Stimulated activated CD4-positive, alpha-beta T cell treated with anti-CD3 and anti-CD28 coated beads, TNF-alpha, amount 100 ng/mL, for 24 hours (primary cell): Measurements from ENCODE around the gene CADPS.

Experiments
- DNase-seq, 3 experiments: peaks; one replicate each; pipeline ENCODE4 v3.0.0-alpha.2; 2020; ENCODE audit warnings: low read depth in 3 of 3

The CADPS gene

DNA sequence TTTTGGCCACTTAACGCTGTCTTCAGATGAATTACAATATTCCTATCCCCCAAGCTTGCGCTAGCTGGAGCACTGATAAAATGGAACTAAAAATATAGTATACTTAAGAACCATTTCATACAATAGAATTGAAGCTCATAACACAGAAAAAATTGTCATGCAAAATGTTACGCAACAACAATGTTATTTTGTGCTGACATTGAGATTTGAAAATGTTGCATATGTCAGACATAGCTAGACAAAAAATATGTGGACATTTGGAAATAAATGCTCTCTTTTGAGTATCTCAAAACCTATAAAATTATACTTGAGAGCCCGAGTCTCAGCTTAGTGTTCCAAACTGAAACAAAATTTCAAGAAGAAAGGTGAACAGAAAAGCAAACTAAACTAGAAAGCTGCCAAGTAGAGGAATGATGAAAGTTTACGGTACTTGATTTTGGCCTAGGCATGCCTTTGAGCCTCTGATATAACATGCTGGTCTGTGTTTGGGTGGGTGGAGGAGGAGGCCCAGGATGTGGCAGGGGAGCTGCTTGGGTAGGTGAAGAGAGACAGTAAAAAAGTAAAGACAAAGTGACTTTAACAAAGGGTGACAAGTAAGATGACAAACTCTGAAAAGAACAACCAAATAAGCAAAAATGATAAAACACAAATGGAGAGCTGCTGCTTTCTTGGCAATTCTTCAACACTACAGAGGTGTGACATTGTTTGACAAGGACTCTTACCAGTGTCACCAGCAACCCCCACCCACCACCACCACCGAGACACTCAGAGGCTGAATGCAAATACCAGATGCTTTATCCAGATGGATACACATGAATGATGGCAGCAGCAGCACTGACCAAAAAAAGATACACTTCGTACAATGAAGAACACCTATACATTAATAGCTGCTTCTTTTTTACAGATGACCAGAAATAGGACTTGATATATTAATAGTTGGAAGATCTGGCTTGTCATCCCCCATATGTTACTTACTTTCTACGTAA, 372.6 kb downstream of the CADPS start:
- DNase-seq, result no peak

DNA sequence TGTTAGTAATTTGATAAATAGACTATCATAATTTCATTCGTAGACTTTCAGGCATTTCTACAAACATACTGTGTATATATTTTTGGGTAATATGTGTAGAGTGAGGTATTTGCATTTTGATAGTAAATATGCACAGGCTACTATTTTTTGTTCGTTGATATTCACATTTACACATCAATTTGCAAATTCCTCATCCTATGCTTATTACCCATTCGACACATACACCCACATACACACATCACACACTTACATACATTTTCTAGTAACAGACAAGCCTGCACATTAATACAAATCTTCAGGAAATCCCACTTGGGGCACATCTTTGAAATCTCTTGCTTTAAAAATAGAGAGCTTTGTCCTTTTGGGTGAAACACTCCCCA, 373.9 kb downstream of the CADPS start:
- no peak for DNase-seq

GRCh38 chr3:62500556-62501288, 374.5 kb downstream of the CADPS start:
- DNase-seq, result no peak

- no peak for DNase-seq
Measured at GRCh38 chr3:62497156-62497555, 378.1 kb downstream of the CADPS start.

- no peak for DNase-seq
Measured at GRCh38 chr3:62496503-62496902, 378.7 kb downstream of the CADPS start.

- no peak for DNase-seq
Measured at GRCh38 chr3:62493109-62493801, 382.0 kb downstream of the CADPS start.

DNA sequence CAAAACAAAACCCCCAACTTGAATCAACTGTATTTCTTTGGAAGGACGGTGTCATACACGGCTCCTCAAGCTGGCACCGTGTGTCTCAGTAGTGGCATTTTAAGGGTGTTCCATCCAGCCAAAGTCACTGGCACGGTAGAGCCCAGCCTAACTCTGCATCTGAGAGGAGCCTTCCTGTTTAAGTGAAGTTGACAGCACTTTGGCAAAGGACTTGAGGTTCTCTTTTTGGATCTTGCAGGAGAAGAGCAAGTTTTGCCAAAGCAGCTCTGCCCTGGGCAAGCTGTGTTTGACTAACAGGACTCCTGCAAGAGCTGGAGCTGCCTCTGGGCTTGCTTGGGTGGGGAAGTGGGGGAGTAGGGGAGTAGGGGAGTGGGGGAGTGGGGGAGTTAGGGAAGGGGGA, 392.3 kb downstream of the CADPS start:
- no peak for DNase-seq

DNA sequence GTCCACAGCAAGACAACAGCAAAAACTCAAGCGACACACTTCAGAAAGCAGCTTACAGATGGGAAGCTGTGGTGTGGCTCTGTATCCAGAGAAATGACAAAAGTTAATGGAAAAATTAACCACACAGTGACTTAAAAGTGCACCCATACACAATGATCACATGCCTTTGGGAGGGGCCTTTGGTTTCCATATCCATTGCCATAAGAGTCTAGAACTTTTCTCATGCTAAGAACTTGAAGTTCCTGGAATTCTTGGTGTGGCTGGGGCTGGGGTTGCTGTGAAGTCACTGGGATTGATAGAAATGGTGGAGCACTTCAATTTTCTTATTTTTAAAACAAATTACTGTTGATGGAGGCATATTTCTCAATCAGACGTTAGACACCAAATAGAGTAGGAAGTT, 393.3 kb downstream of the CADPS start:
- DNase-seq, result no peak

- no peak for DNase-seq
Measured at GRCh38 chr3:62480056-62480455, 395.2 kb downstream of the CADPS start.

- DNase-seq, result no peak
Measured at GRCh38 chr3:62479326-62479725, 395.9 kb downstream of the CADPS start.

GRCh38 chr3:62475306-62475705, 399.9 kb downstream of the CADPS start:
- DNase-seq, result no peak

DNA sequence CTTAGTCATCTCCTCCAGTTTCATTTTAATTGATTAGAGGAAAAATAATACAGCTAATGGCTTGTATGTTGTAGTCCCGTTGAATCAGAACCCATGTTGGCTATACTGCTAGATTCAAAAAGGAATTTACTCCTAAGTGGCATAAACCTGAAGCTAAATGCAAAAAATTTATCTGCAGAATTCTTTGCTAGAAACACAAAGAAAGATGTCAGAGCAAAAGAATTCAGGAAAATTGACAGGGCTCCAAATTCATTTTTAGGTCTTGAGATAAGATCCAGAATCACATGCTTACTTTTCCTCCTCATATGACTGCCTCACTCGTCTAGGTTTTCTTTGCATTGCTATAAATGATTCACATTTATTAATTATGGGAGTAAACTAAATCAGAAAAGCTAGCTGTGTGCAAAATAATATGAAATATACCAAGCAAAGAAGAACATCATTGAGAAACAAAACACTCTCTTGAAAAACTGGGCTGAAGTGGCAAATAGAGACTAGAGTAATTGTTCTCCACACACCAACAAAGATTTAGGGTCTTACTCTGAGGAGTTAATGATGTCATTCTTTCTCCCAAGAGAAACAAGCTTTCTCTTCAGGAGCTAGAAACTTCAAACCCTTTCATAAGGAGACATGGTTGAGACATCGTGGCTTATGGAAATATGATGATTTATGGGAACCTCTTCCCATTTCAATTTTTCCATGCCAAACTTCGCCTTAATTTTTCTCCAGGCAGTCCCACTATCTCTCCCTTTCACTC, 407.1 kb downstream of the CADPS start:
- DNase-seq, result no peak

- DNase-seq, result no peak
Measured at GRCh38 chr3:62462788-62463187, 412.4 kb downstream of the CADPS start.

- no peak for DNase-seq
Measured at GRCh38 chr3:62462104-62462762, 413.0 kb downstream of the CADPS start.

DNA sequence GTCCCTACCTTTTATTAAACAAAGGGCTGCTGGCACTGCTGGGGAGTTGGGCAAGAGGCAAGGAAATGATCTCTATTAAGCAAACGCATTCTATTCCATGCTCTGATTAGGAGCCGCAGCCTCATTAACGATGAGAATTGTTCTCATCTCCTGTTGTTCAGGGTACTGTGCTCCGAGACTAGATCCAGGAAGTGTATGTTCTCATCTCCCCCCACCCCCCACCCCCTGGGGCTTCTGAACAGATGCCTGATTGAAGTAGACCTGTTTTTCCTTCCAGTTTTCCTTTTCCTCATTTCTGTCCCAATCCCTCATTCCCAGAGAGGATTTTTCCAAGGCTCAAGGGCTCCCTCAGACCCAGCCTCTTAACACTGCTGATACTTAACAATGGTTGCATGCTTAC, 420.3 kb downstream of the CADPS start:
- DNase-seq, result no peak

DNA sequence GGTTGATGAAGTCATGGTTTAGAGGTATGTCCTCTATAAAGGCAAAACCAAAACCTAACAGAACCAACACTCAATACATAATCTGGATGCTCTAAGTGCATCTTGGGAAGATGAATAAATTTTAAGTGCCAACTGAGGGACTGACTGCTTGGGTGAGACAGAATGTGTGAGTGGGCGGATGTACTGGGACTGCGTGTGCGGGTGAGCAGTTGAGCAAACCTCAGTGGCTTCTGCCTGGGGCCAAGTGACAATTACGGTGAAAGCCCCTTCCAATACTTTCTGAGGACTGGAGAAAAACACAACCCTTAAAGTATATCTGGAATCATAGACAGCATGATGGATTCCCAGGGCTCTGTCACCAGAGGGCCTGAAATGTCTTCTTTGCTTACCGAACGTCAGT, 421.8 kb downstream of the CADPS start:
- no peak for DNase-seq

DNA sequence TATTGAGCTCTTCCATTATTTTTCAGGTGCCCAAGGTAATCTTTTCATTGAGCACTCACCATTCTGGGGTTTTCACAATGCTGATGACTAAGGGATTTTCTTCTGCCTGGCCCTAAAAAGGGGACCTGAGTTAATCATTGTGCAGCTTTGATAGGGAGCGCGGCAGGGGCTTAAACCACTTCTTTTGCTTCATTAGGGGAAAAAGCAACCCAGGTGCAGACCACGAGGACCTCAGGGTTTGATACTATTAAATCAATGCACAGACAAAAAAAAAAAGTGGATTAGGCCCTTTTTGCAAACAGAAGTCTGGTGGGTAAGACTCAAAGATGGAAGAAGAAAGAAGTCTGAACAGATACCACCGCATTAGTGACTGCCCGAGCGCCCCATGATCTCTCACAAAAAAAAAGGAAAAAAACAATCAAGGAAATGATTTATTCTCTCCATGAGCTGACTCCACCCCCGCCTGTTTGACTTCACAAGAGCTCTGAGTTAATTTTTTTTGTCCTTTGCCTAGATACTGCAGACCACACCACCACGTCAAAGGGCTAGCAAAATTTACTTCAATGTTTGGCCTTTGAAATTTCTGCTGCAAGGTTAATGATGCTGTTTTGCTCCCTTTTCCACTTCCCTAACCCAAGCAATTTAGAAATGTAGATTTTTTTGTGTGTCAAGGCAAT, 423.9 kb downstream of the CADPS start:
- DNase-seq, result no peak

DNA sequence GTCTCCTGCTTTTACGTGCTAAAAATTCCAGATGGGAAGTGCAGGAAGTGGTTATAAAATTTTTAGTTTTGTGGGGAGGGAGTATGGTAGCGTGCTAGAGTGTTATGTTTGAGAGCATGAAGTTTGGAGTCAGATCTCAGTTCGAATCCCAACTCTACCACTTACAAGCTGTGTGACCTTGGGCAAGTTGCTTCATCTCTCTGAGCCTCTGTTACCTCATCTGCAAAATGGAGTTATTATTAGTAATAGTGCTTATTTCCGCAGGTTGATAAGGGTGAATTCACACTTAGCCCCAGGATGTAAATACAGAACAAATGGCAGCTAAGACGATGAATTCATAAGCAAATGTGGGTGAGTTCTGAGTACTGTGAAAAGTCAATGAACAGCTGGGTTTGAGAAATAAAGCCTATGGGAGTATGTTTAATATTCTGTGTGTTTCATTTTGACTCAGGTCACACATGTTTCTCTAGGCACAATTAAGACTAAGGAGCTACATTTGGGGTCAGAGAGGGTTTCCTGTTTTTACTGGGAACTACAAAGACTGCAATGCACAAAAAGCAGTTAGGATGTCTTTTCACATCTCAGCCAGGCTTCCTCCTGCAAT, 428.8 kb downstream of the CADPS start:
- no peak for DNase-seq

DNA sequence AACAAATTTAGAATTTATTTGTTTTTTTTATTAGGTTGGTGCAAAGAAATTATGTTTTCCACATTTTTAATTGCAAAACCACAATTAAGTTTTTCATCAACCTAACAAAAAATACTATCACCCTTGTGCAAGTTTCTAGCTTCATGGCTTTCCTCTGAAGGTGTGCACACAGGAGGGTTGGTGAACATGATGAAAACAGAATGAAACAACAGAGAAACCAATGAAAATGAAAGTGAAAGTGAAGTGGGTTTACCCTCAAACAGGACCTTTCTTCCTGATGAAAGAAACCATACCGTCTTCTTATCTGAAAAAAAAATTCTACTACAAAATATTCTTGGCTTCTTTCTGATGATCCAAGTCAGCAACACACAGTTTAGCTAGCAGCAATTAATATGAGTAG, 429.9 kb downstream of the CADPS start:
- no peak for DNase-seq

DNA sequence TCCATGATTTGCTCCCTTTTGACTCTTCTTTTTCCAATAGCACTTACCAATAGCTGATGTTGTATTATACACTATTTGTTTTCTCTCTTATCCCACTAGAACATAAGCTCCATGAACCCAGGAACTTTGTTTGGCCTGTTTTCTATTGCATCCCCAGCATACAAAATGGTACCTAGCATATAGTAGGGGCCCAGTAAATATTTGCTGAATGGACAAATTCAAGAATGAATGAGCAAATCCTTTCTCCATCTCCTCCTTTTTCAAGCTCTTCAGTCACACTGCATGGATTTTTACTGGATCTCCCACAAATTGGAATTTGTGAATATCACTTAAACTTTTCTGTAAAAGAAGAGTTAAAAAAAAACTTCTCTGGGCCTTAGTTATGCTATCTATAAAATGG, 435.2 kb downstream of the CADPS start:
- no peak for DNase-seq
